HepG2 (cell line): ENCODE data around the gene DLL4. TPM values are rescaled to one million over a fixed set of nuclear protein-coding genes. Genes with fewer than 3 reads are reported as not detected.

Experiments used
- BRCA1 ChIP-seq: sonication (generic); formaldehyde crosslinking; IDR thresholded peaks from 2 replicates; pipeline ENCODE4 v1.4.0; 2020; ENCODE audit warnings: missing genetic modification reagents
- CBX5 ChIP-seq: sonication (generic); formaldehyde crosslinking; IDR thresholded peaks from 2 replicates; pipeline ENCODE4 v1.4.0; 2020; ENCODE audit warnings: missing genetic modification reagents, borderline replicate concordance
- CREB1 ChIP-seq, 2 experiments: fragments of 450-650 bp in 1 of 2; IDR thresholded peaks; 2 replicates each; pipeline ENCODE4 v1.6.1; 2016 to 2017; ENCODE audit warnings: control low read depth in 1 of 2, mild to moderate bottlenecking in 1 of 2, missing compliant biosample characterization in 1 of 2, missing genetic modification characterization in 1 of 2
- FOXP1 ChIP-seq, 2 experiments: fragments of 450-650 bp in 1 of 2; IDR thresholded peaks; 2 replicates each; pipeline ENCODE4 v1.6.1; 2017 to 2018; ENCODE audit warnings: antibody characterized with exemption in 1 of 2
- GATA4 ChIP-seq: sonication (generic); IDR thresholded peaks from 2 replicates; pipeline ENCODE4 v1.6.1; 2016; ENCODE audit warnings: antibody characterized with exemption, low read depth, borderline replicate concordance
- HNRNPUL1 ChIP-seq: fragments of 200-400 bp; formaldehyde crosslinking; IDR thresholded peaks from 2 replicates; pipeline ENCODE4 v1.6.1; 2017; ENCODE audit warnings: low read depth, mild to moderate bottlenecking, low read length, moderate library complexity
- HOXA7 ChIP-seq: sonication (generic); formaldehyde crosslinking; IDR thresholded peaks from 2 replicates; pipeline ENCODE4 v1.8.1; 2022; ENCODE audit warnings: mild to moderate bottlenecking, missing genetic modification reagents, moderate library complexity
- MBNL3 ChIP-seq: fragments of 250-450 bp; sonication (Bioruptor Pico); conservative IDR thresholded peaks from 2 replicates; pipeline ENCODE4 v1.8.0; 2022; ENCODE audit warnings: mild to moderate bottlenecking, inconsistent platforms
- MIER2 ChIP-seq: IDR thresholded peaks from 2 replicates; pipeline ENCODE4 v1.6.1; 2016; ENCODE audit warnings: missing biosample characterization, missing genetic modification reagents
- NFE2L2 ChIP-seq: fragments of 150-350 bp; IDR thresholded peaks from 2 replicates; pipeline ENCODE4 v1.6.1; 2014; ENCODE audit warnings: low read length
- NRL ChIP-seq: sonication (generic); formaldehyde crosslinking; IDR thresholded peaks from 2 replicates; pipeline ENCODE4 v1.5.0; 2020; ENCODE audit warnings: missing genetic modification reagents, mild to moderate bottlenecking, moderate library complexity, borderline replicate concordance
- PHF20 ChIP-seq: sonication (generic); formaldehyde crosslinking; IDR thresholded peaks from 2 replicates; pipeline ENCODE4 v1.5.0; 2020; ENCODE audit warnings: mild to moderate bottlenecking, missing genetic modification reagents
- RAD21 ChIP-seq: fragments of 450-650 bp; formaldehyde crosslinking; IDR thresholded peaks from 2 replicates; pipeline ENCODE4 v1.5.0; 2020; ENCODE audit warnings: mild to moderate bottlenecking
- SAP130 ChIP-seq: IDR thresholded peaks from 2 replicates; pipeline ENCODE4 v1.6.1; 2016; ENCODE audit warnings: low read depth
- SIX4 ChIP-seq: sonication (generic); formaldehyde crosslinking; IDR thresholded peaks from 2 replicates; pipeline ENCODE4 v1.4.0; 2020; ENCODE audit warnings: missing genetic modification reagents
- STAG1 ChIP-seq: sonication (generic); formaldehyde crosslinking; IDR thresholded peaks from 2 replicates; pipeline ENCODE4 v1.4.0; 2020; ENCODE audit warnings: missing genetic modification reagents
- ZBTB1 ChIP-seq: sonication (generic); formaldehyde crosslinking; IDR thresholded peaks from 2 replicates; pipeline ENCODE4 v1.4.0; 2020; ENCODE audit warnings: missing genetic modification reagents, borderline replicate concordance
- ZBTB8A ChIP-seq: sonication (generic); formaldehyde crosslinking; IDR thresholded peaks from 2 replicates; pipeline ENCODE4 v1.4.0; 2020; ENCODE audit warnings: mild to moderate bottlenecking, low read depth, missing genetic modification reagents, borderline replicate concordance
- ZNF124 ChIP-seq: sonication (generic); formaldehyde crosslinking; IDR thresholded peaks from 2 replicates; pipeline ENCODE4 v1.4.0; 2020; ENCODE audit warnings: missing genetic modification reagents
- ZNF264 ChIP-seq: sonication (generic); formaldehyde crosslinking; IDR thresholded peaks from 2 replicates; pipeline ENCODE4 v1.4.0; 2020; ENCODE audit warnings: missing genetic modification reagents
- ZNF577 ChIP-seq: sonication (generic); formaldehyde crosslinking; IDR thresholded peaks from 2 replicates; pipeline ENCODE4 v1.4.0; 2020; ENCODE audit warnings: mild to moderate bottlenecking, low read depth, missing genetic modification reagents, borderline replicate concordance
- ZNF629 ChIP-seq: sonication (generic); formaldehyde crosslinking; conservative IDR thresholded peaks from 2 replicates; pipeline ENCODE4 v1.5.0; 2020; ENCODE audit warnings: missing genetic modification reagents
- ZNF775 ChIP-seq: sonication (generic); formaldehyde crosslinking; IDR thresholded peaks from 2 replicates; pipeline ENCODE4 v1.4.0; 2020; ENCODE audit warnings: missing genetic modification reagents, mild to moderate bottlenecking, moderate library complexity, borderline replicate concordance
- ZNF891 ChIP-seq: sonication (generic); formaldehyde crosslinking; IDR thresholded peaks from 2 replicates; pipeline ENCODE4 v1.5.0; 2020; ENCODE audit warnings: mild to moderate bottlenecking, missing genetic modification reagents
- polyA plus RNA-seq, 8 experiments: library from polyadenylated mRNA; depleted of rRNA in 3 of 8; stranded (reverse) in 7 of 8; unstranded in 1 of 8; fragments of >200 nt; fragmentation: Illumina TruSeq in 4 of 8; extraction: Trizol in 4 of 8; gene quantifications; 2 replicates each; pipeline versions ENCODE4 v1.2.1 to v1.2.3, GENCODE V29; 2011 to 2016; ENCODE audit warnings: low read depth in 4 of 8, missing spikeins in 1 of 8, mixed read lengths in 1 of 8; ENCODE audit not compliant: insufficient read depth in 1 of 8
- total RNA-seq, 5 experiments: library from RNA; depleted of rRNA; stranded (reverse); fragments of >200 nt; fragmentation: Illumina TruSeq; extraction: Trizol; gene quantifications; 2 replicates each; pipeline ENCODE4 v1.2.3, GENCODE V29; 2016; ENCODE audit warnings: low read depth in 1 of 5
- TF ChIP-seq, protein P1 (sequence below), 2 experiments: fragments of 450-650 bp in 1 of 2; sonication (generic) in 1 of 2; formaldehyde crosslinking; IDR thresholded peaks; 2 replicates each; pipeline versions ENCODE4 v1.5.0 to v1.8.0; 2020 to 2022; ENCODE audit warnings: mild to moderate bottlenecking in 1 of 2, missing genetic modification reagents in 1 of 2
- TF ChIP-seq, protein P2 (sequence below): sonication (generic); formaldehyde crosslinking; IDR thresholded peaks from 2 replicates; pipeline ENCODE4 v1.5.0; 2020; ENCODE audit warnings: missing genetic modification reagents, mild to moderate bottlenecking, borderline replicate concordance
- TF ChIP-seq, protein P3 (sequence below): sonication (generic); formaldehyde crosslinking; IDR thresholded peaks from 2 replicates; pipeline ENCODE4 v1.4.0; 2020; ENCODE audit warnings: missing genetic modification reagents
- TF ChIP-seq, protein P4 (sequence below): IDR thresholded peaks from 2 replicates; pipeline ENCODE4 v1.6.1; 2016; ENCODE audit warnings: missing compliant biosample characterization, missing genetic modification reagents, borderline replicate concordance

DLL4 gene
- total and polyA plus RNA-seq, 2 of the 13 experiments (the other 11 are each of a cell fraction or from before 2014, with no cell fraction given), result 0.20 to 0.25 TPM

DNA sequence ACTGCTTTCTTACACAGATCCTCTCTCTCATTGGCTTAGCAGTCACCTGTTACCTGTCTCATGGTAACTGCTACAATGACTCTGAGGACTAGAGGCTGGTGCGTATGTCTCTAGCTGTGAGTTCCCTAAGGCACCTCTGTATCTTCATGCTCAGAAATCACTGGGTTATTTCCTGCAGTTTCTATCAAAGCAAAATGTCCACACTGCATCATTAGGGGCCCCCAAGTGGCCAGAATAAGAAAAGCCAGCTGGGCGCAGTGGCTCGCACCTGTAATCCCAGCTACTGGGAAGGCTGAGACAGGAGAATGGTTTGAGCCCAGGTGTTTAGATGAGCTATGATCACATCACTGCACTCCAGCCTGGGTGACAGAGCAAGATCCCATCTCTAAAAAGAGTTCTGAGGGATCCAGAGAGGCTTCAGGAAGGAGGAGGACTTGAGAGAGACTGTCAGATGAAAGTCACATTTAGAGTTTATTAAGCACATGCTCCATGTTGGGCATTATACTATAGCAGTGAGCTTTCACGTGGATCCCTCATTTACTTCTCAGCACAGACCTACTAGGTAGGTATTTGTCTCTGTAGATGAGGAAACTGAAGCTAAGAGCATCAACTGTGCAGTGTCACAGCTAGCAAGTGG is 37.2 kb upstream of the DLL4 start (continued):
- TF ChIP-seq FOXP1 (IDR thresholded peaks at IDR 0.05), result no peak
- TF ChIP-seq FOXP1 (CRISPR knock-in tag; IDR thresholded peaks at IDR 0.05), result no peak
- no peak for TF ChIP-seq ZNF891 (CRISPR knock-in tag)
- TF ChIP-seq HNRNPUL1, result no peak
- TF ChIP-seq ZBTB1 (CRISPR knock-in tag), result no peak
- TF ChIP-seq, protein P1, sequence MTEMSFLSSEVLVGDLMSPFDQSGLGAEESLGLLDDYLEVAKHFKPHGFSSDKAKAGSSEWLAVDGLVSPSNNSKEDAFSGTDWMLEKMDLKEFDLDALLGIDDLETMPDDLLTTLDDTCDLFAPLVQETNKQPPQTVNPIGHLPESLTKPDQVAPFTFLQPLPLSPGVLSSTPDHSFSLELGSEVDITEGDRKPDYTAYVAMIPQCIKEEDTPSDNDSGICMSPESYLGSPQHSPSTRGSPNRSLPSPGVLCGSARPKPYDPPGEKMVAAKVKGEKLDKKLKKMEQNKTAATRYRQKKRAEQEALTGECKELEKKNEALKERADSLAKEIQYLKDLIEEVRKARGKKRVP (CRISPR knock-in tag; IDR thresholded peaks at IDR 0.05), result no peak
- no peak for TF ChIP-seq ZNF264
- TF ChIP-seq RAD21 (CRISPR knock-in tag), result peak; percentile 55; the same call in 1 of the 2 replicates
- TF ChIP-seq, protein P2, sequence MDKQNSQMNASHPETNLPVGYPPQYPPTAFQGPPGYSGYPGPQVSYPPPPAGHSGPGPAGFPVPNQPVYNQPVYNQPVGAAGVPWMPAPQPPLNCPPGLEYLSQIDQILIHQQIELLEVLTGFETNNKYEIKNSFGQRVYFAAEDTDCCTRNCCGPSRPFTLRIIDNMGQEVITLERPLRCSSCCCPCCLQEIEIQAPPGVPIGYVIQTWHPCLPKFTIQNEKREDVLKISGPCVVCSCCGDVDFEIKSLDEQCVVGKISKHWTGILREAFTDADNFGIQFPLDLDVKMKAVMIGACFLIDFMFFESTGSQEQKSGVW (CRISPR knock-in tag), result no peak
- no peak for TF ChIP-seq ZBTB8A (CRISPR knock-in tag)
- TF ChIP-seq HOXA7 (CRISPR knock-in tag), result no peak
- TF ChIP-seq ZNF577 (CRISPR knock-in tag), result no peak
- no peak for TF ChIP-seq ZNF775
- TF ChIP-seq GATA4, result no peak
- no peak for TF ChIP-seq SIX4 (CRISPR knock-in tag)
- no peak for TF ChIP-seq ZNF629 (CRISPR knock-in tag)
- TF ChIP-seq SAP130, result peak; percentile 42; the same call in 1 of the 2 replicates
- no peak for TF ChIP-seq BRCA1 (CRISPR knock-in tag)
- TF ChIP-seq PHF20 (CRISPR knock-in tag), result no peak
- TF ChIP-seq NFE2L2, result no peak
- TF ChIP-seq, protein P3, sequence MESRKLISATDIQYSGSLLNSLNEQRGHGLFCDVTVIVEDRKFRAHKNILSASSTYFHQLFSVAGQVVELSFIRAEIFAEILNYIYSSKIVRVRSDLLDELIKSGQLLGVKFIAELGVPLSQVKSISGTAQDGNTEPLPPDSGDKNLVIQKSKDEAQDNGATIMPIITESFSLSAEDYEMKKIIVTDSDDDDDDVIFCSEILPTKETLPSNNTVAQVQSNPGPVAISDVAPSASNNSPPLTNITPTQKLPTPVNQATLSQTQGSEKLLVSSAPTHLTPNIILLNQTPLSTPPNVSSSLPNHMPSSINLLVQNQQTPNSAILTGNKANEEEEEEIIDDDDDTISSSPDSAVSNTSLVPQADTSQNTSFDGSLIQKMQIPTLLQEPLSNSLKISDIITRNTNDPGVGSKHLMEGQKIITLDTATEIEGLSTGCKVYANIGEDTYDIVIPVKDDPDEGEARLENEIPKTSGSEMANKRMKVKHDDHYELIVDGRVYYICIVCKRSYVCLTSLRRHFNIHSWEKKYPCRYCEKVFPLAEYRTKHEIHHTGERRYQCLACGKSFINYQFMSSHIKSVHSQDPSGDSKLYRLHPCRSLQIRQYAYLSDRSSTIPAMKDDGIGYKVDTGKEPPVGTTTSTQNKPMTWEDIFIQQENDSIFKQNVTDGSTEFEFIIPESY (CRISPR knock-in tag), result no peak
- TF ChIP-seq CBX5 (CRISPR knock-in tag), result no peak
- no peak for TF ChIP-seq MBNL3 (CRISPR knock-in tag)
- no peak for TF ChIP-seq MIER2 (CRISPR knock-in tag)
- TF ChIP-seq ZNF124 (CRISPR knock-in tag), result no peak
- TF ChIP-seq, protein P4, sequence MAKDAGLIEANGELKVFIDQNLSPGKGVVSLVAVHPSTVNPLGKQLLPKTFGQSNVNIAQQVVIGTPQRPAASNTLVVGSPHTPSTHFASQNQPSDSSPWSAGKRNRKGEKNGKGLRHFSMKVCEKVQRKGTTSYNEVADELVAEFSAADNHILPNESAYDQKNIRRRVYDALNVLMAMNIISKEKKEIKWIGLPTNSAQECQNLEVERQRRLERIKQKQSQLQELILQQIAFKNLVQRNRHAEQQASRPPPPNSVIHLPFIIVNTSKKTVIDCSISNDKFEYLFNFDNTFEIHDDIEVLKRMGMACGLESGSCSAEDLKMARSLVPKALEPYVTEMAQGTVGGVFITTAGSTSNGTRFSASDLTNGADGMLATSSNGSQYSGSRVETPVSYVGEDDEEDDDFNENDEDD, result no peak
- TF ChIP-seq NRL (CRISPR knock-in tag), result no peak
- no peak for TF ChIP-seq CREB1 (IDR thresholded peaks at IDR 0.05)
- 0 out of 2 replicates have a peak, but pooled peaks have one; percentile 7 for TF ChIP-seq CREB1 (CRISPR knock-in tag; IDR thresholded peaks at IDR 0.05)
- peak; percentile 78 for TF ChIP-seq STAG1 (CRISPR knock-in tag)
